ENCODE measurements around the gene OR51G1.
"Not testable (repeated sequence)": the region's sequence is repeated elsewhere in the genome, so short reads cannot be mapped to it uniquely, and the experiment has no call there.

Gene OR51G1

DNA sequence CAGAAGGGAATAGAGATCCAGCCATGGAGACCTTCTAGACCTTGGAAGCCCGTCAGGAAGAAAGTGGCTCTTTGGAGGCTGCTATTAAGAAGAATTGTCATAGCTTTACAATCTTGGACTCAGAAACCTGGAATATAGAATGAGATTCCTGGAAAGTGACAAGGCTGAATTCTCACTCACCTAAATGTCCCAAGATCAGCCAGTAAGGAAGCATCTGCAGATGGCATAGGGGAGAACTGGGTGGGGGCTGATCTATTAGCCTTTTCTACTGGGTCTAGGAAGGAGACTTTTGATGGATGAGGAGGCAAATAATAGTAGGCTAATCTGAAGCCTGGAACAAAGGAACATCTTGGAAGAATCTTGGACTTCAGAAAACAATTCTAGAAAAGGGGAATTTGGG lies at the start of gene OR51G1:
OR51G1 (minus strand) TSS at position 101 of the 400 bp plus-strand sequence; CDS start at position 101, 0 bp downstream.
- no peak for DNase-seq

- DNase-seq, result no peak
These were observed 38.7 kb upstream of the OR51G1 start for GRCh38 chr11:4962816-4963215.

DNA sequence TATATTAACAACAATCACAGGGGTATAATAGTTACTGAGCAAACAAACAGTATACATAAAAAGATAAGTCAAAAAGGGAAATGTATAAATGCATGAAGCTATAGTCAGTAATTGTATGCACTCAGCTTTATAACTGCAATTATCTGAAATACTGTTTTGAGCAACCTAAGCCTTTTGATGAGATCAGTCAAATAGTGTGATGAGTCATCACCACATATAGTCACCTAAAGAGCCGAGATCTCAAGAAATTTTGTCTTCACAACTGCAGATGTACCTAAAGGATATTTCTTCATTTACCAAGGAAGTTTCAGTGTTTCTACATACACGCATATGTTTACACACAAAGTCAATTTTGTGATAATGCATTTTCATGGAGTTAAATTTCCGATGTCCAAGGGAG lies 36.7 kb upstream of the OR51G1 start:
- no peak for DNase-seq

DNA sequence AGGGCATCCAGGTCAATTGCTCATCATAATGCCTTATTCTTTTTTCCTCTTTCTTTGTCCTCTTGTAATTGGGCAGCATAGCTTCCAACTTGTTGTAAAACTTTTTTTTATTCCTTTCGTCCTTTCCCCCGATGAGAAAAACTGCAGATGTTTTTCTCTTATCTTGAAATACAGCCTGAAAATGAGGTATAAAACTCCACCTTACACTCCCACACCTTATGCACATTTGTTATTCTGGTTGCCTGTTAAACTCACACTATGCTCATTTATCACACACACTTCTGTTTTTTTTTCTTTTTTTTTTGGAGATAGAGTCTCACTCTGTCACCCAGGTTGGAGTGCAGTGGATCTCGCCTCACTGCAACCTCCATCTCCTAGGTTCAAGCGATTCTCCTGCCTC lies 33.3 kb upstream of the OR51G1 start:
- DNase-seq, result no peak

DNA sequence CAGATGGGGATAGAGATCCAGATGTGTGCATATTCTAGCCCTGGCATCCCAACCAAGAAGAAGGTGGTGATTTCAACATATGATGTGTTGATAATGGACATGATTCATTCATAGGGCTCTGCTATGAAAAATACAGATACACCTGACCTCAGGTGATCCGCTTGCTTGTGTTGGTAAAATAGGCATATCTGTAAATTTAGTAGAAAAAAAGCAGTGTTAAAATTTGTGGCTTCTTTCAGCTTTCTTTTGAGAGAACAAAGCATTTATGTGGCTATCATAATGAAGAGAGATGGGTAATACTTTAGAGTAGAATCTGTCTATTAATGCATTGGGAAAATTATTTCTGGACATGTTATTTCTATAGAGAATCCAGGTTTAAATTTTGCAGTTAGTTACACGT lies 31.5 kb upstream of the OR51G1 start, which contains the start of gene OR51A2:
OR51A2 (minus strand) TSS at position 101 of the 400 bp plus-strand sequence; CDS start at position 101, 0 bp downstream.
- not testable (repeated sequence) for DNase-seq

- DNase-seq, result no peak
These were observed 23.4 kb upstream of the OR51G1 start, which contains the start of gene OR51A4 for GRCh38 chr11:4947505-4947904. OR51A4 (minus strand) TSS chr11:4947605; CDS start chr11:4947100, 505 bp downstream.

- DNase-seq, result no peak
These were observed 12.6 kb upstream of the OR51G1 start for GRCh38 chr11:4936745-4937144.

GRCh38 chr11:4932751-4933150 lies 8.6 kb upstream of the OR51G1 start:
- no peak for DNase-seq

- DNase-seq, result no peak
These were observed 2.5 kb upstream of the OR51G1 start for GRCh38 chr11:4926608-4927007.

- no peak for DNase-seq
These were observed 1.8 kb downstream of the OR51G1 start for GRCh38 chr11:4922304-4922703.

DNA sequence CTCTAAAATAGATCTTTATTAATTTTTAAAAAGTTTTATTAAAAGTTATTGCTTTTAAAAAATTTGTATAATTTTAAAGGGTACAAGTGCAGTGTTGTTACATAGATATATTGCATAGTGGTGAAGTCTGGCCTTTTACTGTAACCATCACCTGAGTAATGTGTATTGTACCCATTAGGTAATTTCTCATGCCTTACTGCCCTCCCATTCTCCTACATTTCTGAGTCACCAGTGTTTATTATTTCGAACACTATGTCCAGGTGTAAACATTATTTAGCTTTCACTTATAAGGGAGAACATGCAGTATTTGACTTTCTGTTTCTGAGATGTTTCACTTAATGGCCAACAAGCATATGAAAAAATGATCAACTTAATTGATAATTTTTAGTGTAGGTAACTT lies 2.3 kb downstream of the OR51G1 start:
- DNase-seq, result no peak

DNA sequence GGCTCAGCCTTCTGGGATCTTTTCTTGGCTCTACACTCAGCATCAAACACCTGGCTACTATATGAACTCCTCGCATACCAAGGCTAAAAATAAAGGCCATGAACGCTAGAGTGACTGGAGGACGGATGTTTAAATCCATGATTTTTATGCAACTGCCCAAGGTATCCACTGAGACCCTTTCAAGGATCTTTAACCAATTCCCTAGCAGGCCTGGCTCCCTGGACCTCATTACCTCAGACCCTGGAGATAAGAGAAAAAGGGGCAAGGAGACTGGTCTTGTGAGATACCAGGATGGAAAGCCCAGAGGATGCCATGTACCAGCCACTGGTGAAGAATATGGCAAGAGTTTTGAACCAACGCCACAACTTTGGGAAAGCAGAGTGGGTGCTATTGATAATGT lies 4.9 kb downstream of the OR51G1 start, which contains the start of gene OR51G2:
OR51G2 (minus strand) TSS at position 101 of the 400 bp plus-strand sequence. CDS start 3,687 bp downstream, outside the sequence.
- DNase-seq, result no peak

- no peak for DNase-seq
These were observed 7.6 kb downstream of the OR51G1 start for GRCh38 chr11:4916581-4916980.

GRCh38 chr11:4903484-4903883 lies 20.7 kb downstream of the OR51G1 start, which contains the start of gene OR51A7:
OR51A7 (plus strand) TSS chr11:4903783; CDS start chr11:4907370, 3,587 bp downstream.
- DNase-seq, result no peak

DNA sequence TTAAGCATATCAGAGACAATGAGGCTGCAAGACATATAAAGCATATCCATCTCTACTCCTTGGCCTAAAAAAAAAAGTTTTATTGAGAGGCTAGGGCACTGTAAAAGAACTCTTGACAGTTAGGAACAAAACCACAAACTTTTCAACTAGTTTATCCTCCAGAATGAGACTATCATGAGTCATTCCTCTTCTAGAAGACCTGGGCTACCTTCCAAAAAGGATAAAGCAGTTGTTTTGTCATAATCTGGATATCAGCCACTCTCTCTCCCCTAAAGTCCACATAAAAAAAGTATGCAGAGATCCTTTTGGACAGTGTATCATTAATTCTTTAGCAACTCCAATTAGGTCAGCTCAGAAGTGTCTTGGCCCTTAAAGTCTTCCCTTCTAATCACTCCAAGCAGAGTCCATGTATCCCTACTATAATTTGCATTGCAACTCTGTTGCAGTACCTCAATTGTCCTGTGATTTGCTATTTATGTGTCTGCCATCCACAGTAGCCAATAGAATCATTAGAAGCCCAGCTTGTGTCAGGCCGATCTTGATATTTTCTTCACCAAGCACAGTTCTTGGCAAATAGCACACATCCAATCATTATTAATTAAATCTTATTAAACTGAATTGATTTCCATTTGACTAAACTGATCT lies 32.0 kb downstream of the OR51G1 start:
- DNase-seq, result no peak

DNA sequence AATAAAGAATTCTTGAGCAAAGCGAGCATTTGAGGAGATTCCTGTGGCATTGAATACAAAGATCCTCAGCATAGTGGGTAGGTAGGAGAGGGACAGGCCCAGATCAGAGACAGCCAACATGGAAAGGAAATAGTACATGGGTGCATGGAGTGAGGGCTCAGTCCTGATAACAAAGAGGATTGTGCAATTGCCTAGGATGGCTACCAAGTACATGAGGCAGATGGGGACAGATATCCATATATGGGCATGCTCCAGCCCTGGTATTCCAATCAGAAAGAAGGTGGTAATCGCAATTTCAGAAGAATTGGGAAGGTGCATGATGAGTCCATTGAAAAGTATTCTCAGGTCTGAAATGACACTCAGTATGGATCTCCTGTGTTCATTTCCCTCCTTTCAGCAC lies 33.9 kb downstream of the OR51G1 start:
- DNase-seq, result no peak

DNA sequence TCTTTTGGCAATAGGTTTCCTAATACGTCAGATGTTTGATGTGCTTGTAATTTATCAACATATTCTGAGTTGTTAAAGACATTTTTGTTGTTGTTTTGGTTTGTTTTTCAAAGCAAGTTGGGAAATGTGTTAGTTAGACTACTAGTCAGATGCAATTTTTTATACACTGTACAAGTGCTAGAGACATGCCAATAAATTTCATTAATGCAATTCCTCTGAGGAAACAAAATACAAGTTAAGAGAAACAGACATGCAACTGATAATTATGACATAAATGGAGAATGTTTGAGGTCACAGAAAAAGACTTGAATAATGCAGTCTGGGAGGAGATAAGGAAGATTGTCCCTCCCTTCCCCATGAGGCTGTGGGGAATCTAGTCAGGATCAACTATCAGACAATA lies 36.5 kb downstream of the OR51G1 start:
- no peak for DNase-seq

- no peak for DNase-seq
These were observed 38.0 kb downstream of the OR51G1 start for GRCh38 chr11:4886186-4886585.

- no peak for DNase-seq
These were observed 39.8 kb downstream of the OR51G1 start for GRCh38 chr11:4884361-4884760.

GRCh38 chr11:4882543-4882942 lies 41.6 kb downstream of the OR51G1 start:
- DNase-seq, result no peak

DNA sequence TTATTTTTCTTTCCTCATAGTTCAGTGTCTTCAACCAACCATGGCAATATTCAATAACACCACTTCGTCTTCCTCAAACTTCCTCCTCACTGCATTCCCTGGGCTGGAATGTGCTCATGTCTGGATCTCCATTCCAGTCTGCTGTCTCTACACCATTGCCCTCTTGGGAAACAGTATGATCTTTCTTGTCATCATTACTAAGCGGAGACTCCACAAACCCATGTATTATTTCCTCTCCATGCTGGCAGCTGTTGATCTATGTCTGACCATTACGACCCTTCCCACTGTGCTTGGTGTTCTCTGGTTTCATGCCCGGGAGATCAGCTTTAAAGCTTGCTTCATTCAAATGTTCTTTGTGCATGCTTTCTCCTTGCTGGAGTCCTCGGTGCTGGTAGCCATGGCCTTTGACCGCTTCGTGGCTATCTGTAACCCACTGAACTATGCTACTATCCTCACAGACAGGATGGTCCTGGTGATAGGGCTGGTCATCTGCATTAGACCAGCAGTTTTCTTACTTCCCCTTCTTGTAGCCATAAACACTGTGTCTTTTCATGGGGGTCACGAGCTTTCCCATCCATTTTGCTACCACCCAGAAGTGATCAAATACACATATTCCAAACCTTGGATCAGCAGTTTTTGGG lies 42.2 kb downstream of the OR51G1 start, which contains the start of gene OR51T1:
OR51T1 (plus strand) TSS at position 41 of the 641 bp plus-strand sequence; CDS start at position 41, 0 bp downstream.
- no peak for DNase-seq

DNA sequence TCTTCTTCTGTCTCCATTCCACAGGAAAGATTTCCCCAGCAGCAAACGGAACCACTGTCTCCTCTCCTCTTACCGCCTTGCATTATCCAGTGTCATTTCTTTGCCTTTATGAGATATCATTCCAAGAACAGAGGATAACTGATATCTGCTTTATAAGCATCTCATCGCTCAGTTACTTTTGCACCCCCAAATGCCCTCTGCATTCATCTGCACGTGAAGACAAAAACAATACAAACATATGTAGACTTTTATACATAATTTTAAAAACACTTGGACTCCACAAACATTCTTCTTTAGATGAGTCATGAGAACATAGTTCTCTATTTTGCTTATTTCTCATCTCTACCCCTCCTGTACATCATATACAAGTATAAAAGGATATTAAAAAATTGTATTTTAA lies 43.0 kb downstream of the OR51G1 start:
- DNase-seq, result no peak
